K562 (cell line): Measurements from ENCODE around the gene BAG2. TPM values are rescaled to one million over a fixed set of nuclear protein-coding genes. Genes with fewer than 3 reads are reported as not detected.

Experiments used
- ATAC-seq: fragments of 200-7000 bp; cut with Tn5 transposase; 3 replicates; pipeline ENCODE4 v1.9.1; 2020; ENCODE audit warnings: moderate library complexity
- BruUV-seq: library from RNA; stranded (reverse); fragments of 400-500 nt; replicated peaks from 2 replicates; lab custom pipeline; 2021; lab: Mats Ljungman, UMichigan
- CTCF ChIA-PET: fragments of 300-600 bp; formaldehyde crosslinking; extraction: SDS; loops from one replicate; lab custom pipeline; 2021; ENCODE audit warnings: low intra/inter-chr PET ratio; lab: Yijun Ruan, JAX
- POLR2A ChIA-PET: fragments of 300-600, 350-650 bp; sonication (Branson Sonifier 250); formaldehyde crosslinking; extraction: SDS; loops from one replicate; lab custom pipeline; 2021; ENCODE audit warnings: antibody characterized with exemption, inconsistent platforms; lab: Yijun Ruan, JAX
- DNase-seq, 4 experiments: peaks; one replicate each; pipeline versions ENCODE4 v3.0.0 to v3.0.0-alpha.2; 2011 to 2018; ENCODE audit warnings: low spot score in 3 of 4, mixed read lengths in 3 of 4; ENCODE audit errors: extremely low read depth in 1 of 4
- FAIRE-seq: peaks from 2 replicates; lab custom pipeline; 2011; peaks lifted over from hg19 to GRCh38; lab: Jason Lieb, UNC
- H2AFZ ChIP-seq: 2 replicates; pipeline ENCODE4 v1.6.0; 2011; ENCODE audit warnings: low read depth, low read length, control low read depth, inconsistent platforms
- H3K27ac ChIP-seq: fragments of 200-600 bp; 3 replicates; pipeline ENCODE4 v1.8.0; 2011; ENCODE audit warnings: low read depth, mild to moderate bottlenecking, control low read depth, inconsistent platforms, low read length, moderate library complexity, mixed read lengths; ENCODE audit errors: extremely low read depth
- H3K27me3 ChIP-seq, 2 experiments: fragments of 300-600 bp in 1 of 2; 2 replicates in 1 of 2; 3 replicates in 1 of 2; pipeline versions ENCODE4 v1.6.0 to v1.8.0; 2011; ENCODE audit warnings: inconsistent platforms in 2 of 2, low read length in 2 of 2, mild to moderate bottlenecking in 1 of 2, mixed read lengths in 1 of 2, moderate library complexity in 1 of 2; ENCODE audit not compliant: control insufficient read depth in 2 of 2, insufficient read depth in 2 of 2
- H3K36me3 ChIP-seq: fragments of 300-600 bp; 3 replicates; pipeline ENCODE4 v1.8.0; 2011; ENCODE audit warnings: mild to moderate bottlenecking, low read length, inconsistent platforms; ENCODE audit not compliant: control insufficient read depth, insufficient read depth
- H3K4me1 ChIP-seq, 2 experiments: fragments of 200-600 bp in 1 of 2; replicated peaks in 1 of 2; 2 replicates in 1 of 2; 3 replicates in 1 of 2; pipeline versions ENCODE4 v1.5.1 to v1.8.0; 2011; ENCODE audit warnings: inconsistent platforms in 2 of 2, low read length in 2 of 2, mild to moderate bottlenecking in 1 of 2, mixed read lengths in 1 of 2, moderate library complexity in 1 of 2; ENCODE audit not compliant: control insufficient read depth in 2 of 2, insufficient read depth in 2 of 2
- H3K4me2 ChIP-seq: 2 replicates; pipeline ENCODE4 v1.6.1; 2011; ENCODE audit warnings: low read length, control low read depth, inconsistent platforms, mixed read lengths; ENCODE audit not compliant: insufficient read depth
- H3K4me3 ChIP-seq: fragments of 200-600 bp; sonication (generic), shearing (Covaris generic); 2 replicates; pipeline ENCODE4 v1.5.1; 2016; ENCODE audit warnings: control low read depth, inconsistent platforms
- H3K79me2 ChIP-seq: fragments of 200-600 bp; 3 replicates; pipeline ENCODE4 v1.8.0; 2011; ENCODE audit warnings: low read length, inconsistent platforms; ENCODE audit not compliant: control insufficient read depth, insufficient read depth
- H3K9ac ChIP-seq, 2 experiments: 2 replicates each; pipeline versions ENCODE4 v1.6.0 to v1.6.1; 2011; ENCODE audit warnings: low read depth in 2 of 2, low read length in 2 of 2, control low read depth in 1 of 2, inconsistent platforms in 1 of 2, mild to moderate bottlenecking in 1 of 2, mixed read lengths in 1 of 2; ENCODE audit not compliant: insufficient read depth in 1 of 2
- H3K9me1 ChIP-seq: one replicate; pipeline ENCODE4 v1.6.0; 2011; ENCODE audit warnings: inconsistent platforms, mild to moderate bottlenecking, low read length, moderate library complexity; ENCODE audit not compliant: control insufficient read depth, insufficient read depth
- H3K9me3 ChIP-seq: replicated peaks from 2 replicates; pipeline ENCODE4 v1.5.1; 2011; ENCODE audit warnings: low read depth, low read length, inconsistent platforms; ENCODE audit not compliant: control insufficient read depth, insufficient read depth
- H4K20me1 ChIP-seq: replicated peaks from 2 replicates; pipeline ENCODE4 v1.6.1; 2011; ENCODE audit warnings: low read length, inconsistent platforms, mixed read lengths; ENCODE audit not compliant: control insufficient read depth, insufficient read depth
- AFF4 ChIP-seq: sonication (generic); formaldehyde crosslinking; IDR thresholded peaks from 2 replicates; pipeline ENCODE4 v1.8.0; 2023; ENCODE audit warnings: mild to moderate bottlenecking, missing genetic modification reagents
- CREB5 ChIP-seq: fragments of 250-450 bp; sonication (Bioruptor Pico); IDR thresholded peaks from 2 replicates; pipeline ENCODE4 v1.5.0; 2020; ENCODE audit warnings: mild to moderate bottlenecking
- MYBL2 ChIP-seq, 2 experiments: fragments of 450-650 bp in 1 of 2; sonication (generic) in 1 of 2; formaldehyde crosslinking in 1 of 2; IDR thresholded peaks; 2 replicates each; pipeline versions ENCODE4 v1.6.1 to v1.8.1; 2017 to 2022; ENCODE audit warnings: borderline replicate concordance in 1 of 2, inconsistent platforms in 1 of 2, low read depth in 1 of 2, mild to moderate bottlenecking in 1 of 2, missing genetic modification reagents in 1 of 2, moderate library complexity in 1 of 2
- PHB ChIP-seq: fragments of 250-450 bp; sonication (Bioruptor Pico); IDR thresholded peaks from 2 replicates; pipeline ENCODE4 v1.5.0; 2021
- PKNOX1 ChIP-seq: fragments of 450-650 bp; IDR thresholded peaks from 2 replicates; pipeline ENCODE4 v1.6.1; 2016
- SIRT6 ChIP-seq: IDR thresholded peaks from one replicate; pipeline ENCODE4 v1.6.1; 2012; ENCODE audit warnings: low read depth, mild to moderate bottlenecking, control low read depth, inconsistent platforms, low read length, moderate library complexity
- ZFP1 ChIP-seq: fragments of 450-650 bp; formaldehyde crosslinking; IDR thresholded peaks from 2 replicates; pipeline ENCODE4 v1.4.0; 2020; ENCODE audit warnings: mild to moderate bottlenecking, mixed read lengths
- ZNF143 ChIP-seq: sonication (generic); formaldehyde crosslinking; IDR thresholded peaks from 2 replicates; pipeline ENCODE4 v1.9.0; 2022; ENCODE audit warnings: mild to moderate bottlenecking, missing genetic modification reagents
- ZZZ3 ChIP-seq: fragments of 450-650 bp; IDR thresholded peaks from 2 replicates; pipeline ENCODE4 v1.6.1; 2016; ENCODE audit warnings: antibody characterized with exemption, mild to moderate bottlenecking, moderate library complexity
- in situ Hi-C: fragments of 300-500 bp; cut with MboI; formaldehyde crosslinking; loops from 4 replicates; pipeline ENCODE4 v1.15.0; 2018; ENCODE audit warnings: inconsistent platforms, mixed read lengths
- intact Hi-C: fragments of 100-400 bp; cut with micrococcal nuclease; formaldehyde crosslinking; loops from 2 replicates; pipeline ENCODE4 v1.14.2; 2022
- polyA plus RNA-seq, 8 experiments: library from polyadenylated mRNA; depleted of rRNA in 4 of 8; stranded (reverse) in 5 of 8; unstranded in 3 of 8; fragments of >200 nt; fragmentation: Nextera tagmentation in 2 of 8; fragmentation: Illumina TruSeq in 1 of 8; extraction: Ambion mirVana in 2 of 8; extraction: Trizol in 1 of 8; gene quantifications; 2 replicates each; pipeline versions ENCODE4 v1.2.1 to v1.2.3, GENCODE V29; 2011 to 2014; ENCODE audit warnings: inconsistent platforms in 1 of 8, missing spikeins in 1 of 8
- total RNA-seq, 7 experiments: library from RNA; depleted of rRNA in 6 of 7; stranded (reverse); fragments of >200 nt in 6 of 7; fragmentation: Illumina TruSeq in 2 of 7; extraction: Trizol in 2 of 7; gene quantifications; 2 replicates each; pipeline versions ENCODE4 v1.2.1 to v1.2.3, GENCODE V29; 2011 to 2021; ENCODE audit warnings: low replicate concordance in 1 of 7

The BAG2 gene
- total and polyA plus RNA-seq, 9 of the 15 experiments (the other 6 are each of a cell fraction or from before 2014, with no cell fraction given), result 12.8 to 20.7 (median 17.6) TPM

- Histone ChIP-seq H3K79me2 (peaks cover 23% of the 10 kb centered on the region; the same call in 2 of the 3 replicates), H3K27ac (no peak overlapping the region), H3K4me3 (no peak overlapping the region), H3K36me3 (peaks cover 53% of the 10 kb centered on the region; the same call in 2 of the 3 replicates), H3K4me2 (no peak overlapping the region), H3K9me1 (no peaks in the 10 kb centered on the region), H3K9ac (no peak overlapping the region), H3K27me3 (no peaks in the 10 kb centered on the region), H3K9me3 (no peaks in the 10 kb centered on the region), H3K4me1 (no peaks in the 10 kb centered on the region), H2AFZ (no peak overlapping the region), H4K20me1 (no peaks in the 10 kb centered on the region)
- FAIRE-seq (no peak), ATAC-seq (no peak), DNase-seq (no peak)
- TF ChIP-seq ZNF143 (CRISPR knock-in tag) (no peak), PKNOX1 (no peak), ZFP1 (CRISPR knock-in tag) (no peak), ZZZ3 (no peak), MYBL2 (IDR thresholded peaks at IDR 0.05; ENCODE audit: low read depth) (no peak), MYBL2 (CRISPR knock-in tag; IDR thresholded peaks at IDR 0.05; ENCODE audit: borderline replicate concordance) (no peak), AFF4 (CRISPR knock-in tag) (no peak), CREB5 (CRISPR knock-in tag) (no peak), SIRT6 (no peak), PHB (CRISPR knock-in tag) (no peak)
- in situ Hi-C loops, result no loop called here
- no TSS peak for BruUV-seq
- ChIA-PET CTCF (no interaction called here), POLR2A (interaction anchor here (1.1 kb wide), 1 partner anchor 19 kb away, joined by 4 read pairs; no protein-coding TSS in a partner anchor)
- intact Hi-C loops, result no loop called here
These were observed 41.4 kb upstream of the BAG2 start for GRCh38 chr6:57130661-57131177.
